SHP77 (cell line): ENCODE measurements around the gene BLOC1S3.
"Not testable (repeated sequence)": the region's sequence is repeated elsewhere in the genome, so short reads cannot be mapped to it uniquely, and the experiment has no call there.

ENCODE experiments used
- DNase-seq, 2 experiments: peaks; one replicate each; lab custom pipeline; 2025; lab: John Stamatoyannopoulos, UW

BLOC1S3 gene

DNA sequence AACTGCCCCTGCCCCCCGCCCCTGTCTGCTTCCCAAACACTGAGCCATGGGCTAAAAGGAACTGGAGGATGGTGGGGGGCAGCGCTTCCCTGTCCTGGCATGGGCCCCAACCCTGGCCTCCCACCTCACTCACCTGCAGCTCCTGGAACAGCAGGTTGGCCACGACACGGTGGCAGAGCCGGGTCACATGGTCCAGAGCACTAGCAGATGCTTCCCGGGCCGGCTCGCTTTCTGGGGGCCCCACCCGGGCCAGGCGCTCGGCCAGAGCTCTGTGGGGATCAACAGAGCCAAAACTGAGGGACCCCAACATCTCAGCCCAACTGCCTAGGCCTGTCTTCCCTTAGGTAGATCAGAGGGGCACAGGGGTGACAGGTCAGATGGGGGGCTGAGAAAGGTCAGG is 46.1 kb downstream of the BLOC1S3 start:
- no peak for DNase-seq

DNA sequence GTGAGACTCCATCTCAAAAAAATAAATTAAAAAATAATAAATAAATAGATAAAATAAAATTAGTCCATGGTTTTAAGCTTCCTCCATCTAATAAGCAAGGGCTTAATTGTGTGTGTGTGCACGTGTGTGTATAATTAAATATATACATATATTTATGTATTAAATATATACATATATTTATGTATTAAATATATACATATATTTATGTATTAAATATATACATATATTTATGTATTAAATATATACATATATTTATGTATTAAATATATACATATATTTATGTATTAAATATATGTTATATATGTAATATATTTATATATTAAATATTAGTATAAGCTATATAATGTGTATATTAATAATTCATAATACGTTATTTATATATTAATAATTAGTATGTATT is 50.5 kb downstream of the BLOC1S3 start:
- DNase-seq: not testable (repeated sequence)
